Transverse colon (tissue), 4 donors: ENCODE results near the gene GLMP. TPM values are rescaled to one million over a fixed set of nuclear protein-coding genes. Genes with fewer than 3 reads are reported as not detected.

Experiments
- DNase-seq: peaks from one replicate; pipeline ENCODE4 v3.0.0-alpha.2; 2019
- H3K27ac ChIP-seq, 4 donors: fragments of 200-600 bp; sonication (generic); 2 replicates each; pipeline ENCODE4 v1.5.1; 2016 to 2018; ENCODE audit warnings: inconsistent platforms in 4 of 4
- H3K27me3 ChIP-seq: fragments of 200-600 bp; sonication (generic); 2 replicates; pipeline ENCODE4 v1.5.1; 2017; ENCODE audit warnings: inconsistent platforms
- H3K36me3 ChIP-seq, 4 donors: fragments of 200-600 bp; sonication (generic); 2 replicates each; pipeline ENCODE4 v1.5.1; 2017 to 2019; ENCODE audit warnings: inconsistent platforms in 4 of 4
- H3K4me1 ChIP-seq, 4 donors: fragments of 200-600 bp; sonication (generic); 2 replicates each; pipeline ENCODE4 v1.5.1; 2017 to 2020; ENCODE audit warnings: inconsistent platforms in 4 of 4
- H3K4me3 ChIP-seq, 4 donors: fragments of 200-600 bp; sonication (generic); 1 replicate in 1 of 4; 2 replicates in 3 of 4; pipeline versions ENCODE4 v1.5.1 to v1.6.1; 2017 to 2019; ENCODE audit warnings: inconsistent platforms in 4 of 4
- H3K9me3 ChIP-seq, 2 donors: fragments of 200-600 bp; sonication (generic); 2 replicates each; pipeline ENCODE4 v1.5.1; 2017 to 2019; ENCODE audit warnings: inconsistent platforms in 2 of 2
- EP300 ChIP-seq: sonication (generic); formaldehyde crosslinking; IDR thresholded peaks from one replicate; pipeline ENCODE4 v1.6.1; 2017; ENCODE audit warnings: antibody characterized with exemption, low read depth
- POLR2A ChIP-seq: fragments of 450-650 bp; IDR thresholded peaks from one replicate; pipeline ENCODE4 v1.6.1; 2016; ENCODE audit warnings: antibody characterized with exemption, mild to moderate bottlenecking, moderate library complexity
- POLR2AphosphoS5 ChIP-seq, 3 donors: sonication (generic); formaldehyde crosslinking; IDR thresholded peaks; one replicate each; pipeline ENCODE4 v1.6.1; 2016; ENCODE audit warnings: antibody characterized with exemption in 3 of 3
- WGBS, 2 donors: methylation state at CpG; one replicate each; pipeline ENCODE4 v1.1.5; 2018; ENCODE audit warnings: low coverage in 1 of 2; 5-methylcytosine and 5-hydroxymethylcytosine counted together
- in situ Hi-C, 4 donors: fragments of 200-750 bp; cut with MboI; loops; one replicate each; pipeline versions ENCODE4 v1.15.0 to v1.15.1; 2017; ENCODE audit warnings: low sequenced_read_pairs in 3 of 4, low pct_ligation_motif_present in 1 of 4, low pct_unique_long_range_greater_than_20kb in 1 of 4
- intact Hi-C: fragments of 100-400 bp; cut with DNase I; formaldehyde crosslinking; loops from one replicate; pipeline ENCODE4 v1.15.1; 2023; ENCODE audit warnings: low total_unique reads
- total RNA-seq, 4 donors: library from RNA; depleted of rRNA; stranded (reverse); fragments of >200 nt; gene quantifications; one replicate each; pipeline ENCODE4 v1.1.0, GENCODE V29; 2016
- TF ChIP-seq, protein P1 (sequence below), 5 experiments: fragments of 200-600 bp in 3 of 5; fragments of 450-650 bp in 2 of 5; sonication (generic) in 3 of 5; IDR thresholded peaks; 1 replicate in 2 of 5; 2 replicates in 3 of 5; pipeline ENCODE4 v1.5.1; 2016 to 2017; ENCODE audit warnings: antibody characterized with exemption in 5 of 5, inconsistent platforms in 3 of 5, mild to moderate bottlenecking in 2 of 5, moderate library complexity in 1 of 5

GLMP gene
- total RNA-seq, 4 donors from 2014 or later = 4.0 to 65.9 (median 38.2) TPM

- no peaks in the 10 kb centered on the region for H3K9me3 ChIP-seq
- H3K4me3 ChIP-seq = no peak overlapping the region
- 94 to 100% methylated on average over 2 to 3 of the region's 3 CpGs for WGBS, 2 donors
- intact Hi-C loops (no loop called here), in situ Hi-C loops (no loop called here)
- no peak overlapping the region for H3K27ac ChIP-seq
- H3K4me1 ChIP-seq = no peaks in the 10 kb centered on the region
- DNase-seq = no peak
- peaks cover 0 to 76% (median 31%) of the 10 kb centered on the region in 4 donors for H3K36me3 ChIP-seq
- no peak for TF ChIP-seq POLR2A
- TF ChIP-seq POLR2AphosphoS5 (IDR thresholded peaks at IDR 0.05) = no peak
- no peak for TF ChIP-seq EP300
- TF ChIP-seq, protein P1, sequence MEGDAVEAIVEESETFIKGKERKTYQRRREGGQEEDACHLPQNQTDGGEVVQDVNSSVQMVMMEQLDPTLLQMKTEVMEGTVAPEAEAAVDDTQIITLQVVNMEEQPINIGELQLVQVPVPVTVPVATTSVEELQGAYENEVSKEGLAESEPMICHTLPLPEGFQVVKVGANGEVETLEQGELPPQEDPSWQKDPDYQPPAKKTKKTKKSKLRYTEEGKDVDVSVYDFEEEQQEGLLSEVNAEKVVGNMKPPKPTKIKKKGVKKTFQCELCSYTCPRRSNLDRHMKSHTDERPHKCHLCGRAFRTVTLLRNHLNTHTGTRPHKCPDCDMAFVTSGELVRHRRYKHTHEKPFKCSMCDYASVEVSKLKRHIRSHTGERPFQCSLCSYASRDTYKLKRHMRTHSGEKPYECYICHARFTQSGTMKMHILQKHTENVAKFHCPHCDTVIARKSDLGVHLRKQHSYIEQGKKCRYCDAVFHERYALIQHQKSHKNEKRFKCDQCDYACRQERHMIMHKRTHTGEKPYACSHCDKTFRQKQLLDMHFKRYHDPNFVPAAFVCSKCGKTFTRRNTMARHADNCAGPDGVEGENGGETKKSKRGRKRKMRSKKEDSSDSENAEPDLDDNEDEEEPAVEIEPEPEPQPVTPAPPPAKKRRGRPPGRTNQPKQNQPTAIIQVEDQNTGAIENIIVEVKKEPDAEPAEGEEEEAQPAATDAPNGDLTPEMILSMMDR (IDR thresholded peaks at IDR 0.05) = no peak
- H3K27me3 ChIP-seq = no peaks in the 10 kb centered on the region
These were observed 35.7 kb downstream of the GLMP start for GRCh38 chr1:156259805-156260204.

- Histone ChIP-seq H3K4me1 (no peaks in the 10 kb centered on the region), H3K4me3 (no peak overlapping the region), H3K36me3 (peaks cover 0 to 73% (median 32%) of the 10 kb centered on the region in 4 donors), H3K27me3 (no peaks in the 10 kb centered on the region), H3K9me3 (no peaks in the 10 kb centered on the region), H3K27ac (no peak overlapping the region)
- TF ChIP-seq POLR2A = no peak
- TF ChIP-seq POLR2AphosphoS5 (IDR thresholded peaks at IDR 0.05) = no peak
- TF ChIP-seq EP300 = no peak
- TF ChIP-seq, protein P1 (IDR thresholded peaks at IDR 0.05) = no peak
- no peak for DNase-seq
- intact Hi-C loops (no loop called here), in situ Hi-C loops (no loop called here)
- WGBS, 2 donors = 97% methylated on average over 8 of the region's 8 CpGs; no CpG with 5 or more reads in 1 of the 2 donors
These were observed 36.6 kb downstream of the GLMP start for GRCh38 chr1:156258859-156259258.

DNA sequence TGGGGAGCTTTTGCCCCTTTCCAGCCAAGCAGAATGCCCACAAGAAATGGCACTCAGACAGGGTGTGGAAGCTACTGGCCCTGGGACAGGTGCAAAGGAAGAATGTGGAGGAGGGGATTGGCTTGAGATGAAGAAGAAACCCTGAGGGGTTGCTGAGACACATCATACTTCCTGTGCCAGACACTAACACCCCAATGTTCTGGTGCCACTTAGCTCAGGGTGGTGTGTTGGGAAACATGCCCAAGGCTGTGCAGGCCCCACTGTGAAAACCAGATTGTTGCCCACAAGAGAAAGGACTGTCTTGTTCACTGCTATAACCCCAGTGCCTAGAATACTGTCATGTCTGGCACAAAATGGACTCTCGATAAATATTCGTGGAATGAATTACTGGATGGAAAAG lies 37.8 kb downstream of the GLMP start:
- intact Hi-C loops = no loop called here
- H3K4me1 ChIP-seq = no peaks in the 10 kb centered on the region
- no peak for DNase-seq
- no peaks in the 10 kb centered on the region for H3K27me3 ChIP-seq
- WGBS, 2 donors = 83 to 86% methylated on average over 1 to 2 of the region's 2 CpGs
- no peak overlapping the region for H3K4me3 ChIP-seq
- no peak overlapping the region for H3K27ac ChIP-seq
- H3K9me3 ChIP-seq = no peaks in the 10 kb centered on the region
- in situ Hi-C loops = no loop called here
- H3K36me3 ChIP-seq = peaks cover 0 to 71% (median 33%) of the 10 kb centered on the region in 4 donors
- TF ChIP-seq, protein P1 (IDR thresholded peaks at IDR 0.05) = no peak
- TF ChIP-seq POLR2AphosphoS5 (IDR thresholded peaks at IDR 0.05) = no peak
- no peak for TF ChIP-seq EP300
- TF ChIP-seq POLR2A = no peak

GRCh38 chr1:156253634-156254033 lies 41.8 kb downstream of the GLMP start:
- no peaks in the 10 kb centered on the region for H3K27me3 ChIP-seq
- in situ Hi-C loops (no loop called here), intact Hi-C loops (no loop called here)
- TF ChIP-seq POLR2A (no peak), EP300 (no peak), POLR2AphosphoS5 (IDR thresholded peaks at IDR 0.05) (no peak)
- TF ChIP-seq, protein P1 (IDR thresholded peaks at IDR 0.05) = no peak
- H3K4me3 ChIP-seq = no peak overlapping the region
- no peak overlapping the region for H3K27ac ChIP-seq
- WGBS, 2 donors = 94% methylated on average over 3 of the region's 3 CpGs; no CpG with 5 or more reads in 1 of the 2 donors
- no peaks in the 10 kb centered on the region for H3K9me3 ChIP-seq
- no peak for DNase-seq
- peaks cover 0 to 61% (median 30%) of the 10 kb centered on the region in 4 donors for H3K36me3 ChIP-seq
- H3K4me1 ChIP-seq = no peaks in the 10 kb centered on the region
